Measurements from ENCODE around the gene WDR47.

The WDR47 gene

DNA sequence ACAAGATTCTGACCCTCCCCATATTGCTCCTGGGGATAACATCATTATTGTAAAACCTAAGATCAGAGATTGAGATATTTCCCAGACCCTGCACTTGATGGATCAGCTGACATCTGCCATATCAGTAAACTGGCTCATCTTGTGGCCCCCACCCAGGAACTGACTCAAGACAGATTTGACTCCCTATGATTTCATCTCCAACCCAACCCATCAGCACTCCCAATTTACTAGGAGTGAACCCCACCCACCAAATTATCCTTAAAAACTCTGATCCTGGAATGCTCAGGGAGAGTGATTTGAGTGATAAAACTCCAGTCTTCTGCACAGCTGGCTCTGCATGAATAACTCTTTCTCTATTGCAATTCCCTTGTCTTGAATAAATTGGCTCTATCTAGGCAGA is 72.6 kb downstream of the WDR47 start:
- no peak overlapping the region for H3K4ac ChIP-seq (ENCODE audit: low read depth in 1 of 2, low read length in 2 of 2)
- no peaks in the 10 kb centered on the region for H3K27me3 ChIP-seq (ENCODE audit: control insufficient read depth in 1 of 2, insufficient read depth in 1 of 2, low read length in 2 of 2)
- DNase-seq = no peak
- peaks cover 7% of the 10 kb centered on the region for H3K79me1 ChIP-seq (replicated peaks; ENCODE audit: low read length, poor library complexity, severe bottlenecking)
- H3K36me3 ChIP-seq (ENCODE audit: control insufficient read depth in 1 of 2, insufficient read depth in 2 of 2, low read depth in 1 of 2, low read length in 2 of 2) = peaks cover 11 to 48% of the 10 kb centered on the region in 2 experiments
- H2AK5ac ChIP-seq (ENCODE audit: low read length, severe bottlenecking) = no peak overlapping the region
- H3K4me3 ChIP-seq (ENCODE audit: insufficient read depth in 1 of 2, low read depth in 1 of 2, low read length in 2 of 2) = no peak overlapping the region
- H2BK12ac ChIP-seq (ENCODE audit: low read length in 2 of 2) = no peak overlapping the region
- H4K8ac ChIP-seq (ENCODE audit: low read length) = no peak overlapping the region
- no peak overlapping the region for H3K4me2 ChIP-seq (ENCODE audit: low read length, poor library complexity, severe bottlenecking)
- H3K4me1 ChIP-seq (ENCODE audit: control insufficient read depth, insufficient read depth, low read depth, low read length) = peaks cover 2% of the 10 kb centered on the region
- no peak overlapping the region for H3K27ac ChIP-seq (ENCODE audit: low read length, poor library complexity, severe bottlenecking)
- no peak overlapping the region for H4K91ac ChIP-seq (ENCODE audit: low read length)
- no peak overlapping the region for H3K14ac ChIP-seq (ENCODE audit: low read length in 2 of 2)
- no peak overlapping the region for H2BK15ac ChIP-seq (ENCODE audit: low read depth, poor library complexity, severe bottlenecking)
- H2BK5ac ChIP-seq (ENCODE audit: low read depth, low read length, poor library complexity, severe bottlenecking) = no peak overlapping the region
- no peaks in the 10 kb centered on the region for H3K9me3 ChIP-seq (ENCODE audit: control insufficient read depth, low read length)
- no peak overlapping the region for H2AFZ ChIP-seq (ENCODE audit: low read depth, low read length)
- no peak overlapping the region for H3K18ac ChIP-seq (ENCODE audit: low read depth in 1 of 2, low read length in 2 of 2)
- no peak overlapping the region for H3K23ac ChIP-seq (ENCODE audit: low read length in 2 of 2)
- no peak overlapping the region for H2BK120ac ChIP-seq (ENCODE audit: low read depth, low read length)
- no peak overlapping the region for H3K9ac ChIP-seq (ENCODE audit: low read length)

DNA sequence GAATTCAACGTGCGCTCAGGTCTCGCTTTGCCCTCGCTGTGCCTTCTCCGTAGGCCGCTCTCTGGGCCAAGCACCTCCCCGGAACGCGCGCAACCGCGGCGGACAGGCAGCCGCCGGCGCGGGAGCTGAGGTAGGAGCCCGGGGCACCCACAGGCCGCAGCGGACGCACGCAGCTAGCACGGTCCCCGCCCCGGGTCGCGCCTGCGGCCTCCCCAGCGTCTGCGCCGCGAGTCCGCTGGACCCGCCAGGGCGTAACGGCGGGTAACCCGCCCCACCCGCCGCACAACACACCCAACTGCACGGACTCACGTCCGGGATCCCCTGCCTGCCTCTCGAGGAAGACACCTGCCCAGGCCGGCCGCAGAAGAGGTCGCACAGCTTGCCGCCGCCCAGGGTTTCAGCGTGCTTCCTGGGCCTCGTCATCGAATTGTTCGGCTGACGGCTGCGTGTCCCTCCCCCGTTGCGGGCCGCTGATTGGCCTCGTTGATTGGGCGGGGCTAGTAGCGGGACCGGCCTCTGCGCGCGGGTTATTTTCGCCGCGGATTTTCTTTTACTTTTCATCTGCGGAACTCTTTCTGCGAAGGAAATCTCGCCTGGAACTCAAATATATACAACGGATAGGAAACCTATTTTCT is 78.7 kb downstream of the WDR47 start, which contains the start of gene CLCC1:
Gene CLCC1, minus strand, starts transcription at position 433 of the 635 bp plus-strand sequence. CDS start 13,047 bp downstream, outside the sequence.
- H3K23ac ChIP-seq (ENCODE audit: low read length in 2 of 2) = peak within 1 kb of the TSS in 1 of 2 experiments; percentile 9
- no peaks in the 10 kb centered on the region for H3K4me1 ChIP-seq (ENCODE audit: control insufficient read depth, insufficient read depth, low read depth, low read length)
- H3K4ac ChIP-seq (ENCODE audit: low read depth in 1 of 2, low read length in 2 of 2) = no peak within 1 kb of the TSS
- H3K27me3 ChIP-seq (ENCODE audit: control insufficient read depth in 1 of 2, insufficient read depth in 1 of 2, low read length in 2 of 2) = no peaks in the 10 kb centered on the region
- peak within 1 kb of the TSS; percentile 73 for H4K91ac ChIP-seq (ENCODE audit: low read length)
- peak within 1 kb of the TSS; percentile 58 to 73 for H3K18ac ChIP-seq (ENCODE audit: low read depth in 1 of 2, low read length in 2 of 2)
- H2BK5ac ChIP-seq (ENCODE audit: low read depth, low read length, poor library complexity, severe bottlenecking) = no peak within 1 kb of the TSS
- peak within 1 kb of the TSS; percentile 77 for H3K4me2 ChIP-seq (ENCODE audit: low read length, poor library complexity, severe bottlenecking)
- H3K9me3 ChIP-seq (ENCODE audit: control insufficient read depth, low read length) = no peaks in the 10 kb centered on the region
- H2BK12ac ChIP-seq (ENCODE audit: low read length in 2 of 2) = no peak within 1 kb of the TSS
- DNase-seq = peak; percentile 94
- H3K14ac ChIP-seq (ENCODE audit: low read length in 2 of 2) = no peak within 1 kb of the TSS
- peak within 1 kb of the TSS; percentile 93 for H3K9ac ChIP-seq (ENCODE audit: low read length)
- peak within 1 kb of the TSS; percentile 97 for H4K8ac ChIP-seq (ENCODE audit: low read length)
- peaks cover 9% of the 10 kb centered on the region for H3K79me1 ChIP-seq (replicated peaks; ENCODE audit: low read length, poor library complexity, severe bottlenecking)
- no peak within 1 kb of the TSS for H2AK5ac ChIP-seq (ENCODE audit: low read length, severe bottlenecking)
- peak within 1 kb of the TSS; percentile 77 to 86 for H3K4me3 ChIP-seq (ENCODE audit: insufficient read depth in 1 of 2, low read depth in 1 of 2, low read length in 2 of 2)
- H3K27ac ChIP-seq (ENCODE audit: low read length, poor library complexity, severe bottlenecking) = peak within 1 kb of the TSS; percentile 61
- H2BK15ac ChIP-seq (ENCODE audit: low read depth, poor library complexity, severe bottlenecking) = no peak within 1 kb of the TSS
- under 1% methylated on average over 55 of the region's 72 CpGs for WGBS
- peaks cover 0 to 11% of the 10 kb centered on the region in 2 experiments for H3K36me3 ChIP-seq (ENCODE audit: control insufficient read depth in 1 of 2, insufficient read depth in 2 of 2, low read depth in 1 of 2, low read length in 2 of 2)
- peak within 1 kb of the TSS; percentile 30 for H2AFZ ChIP-seq (ENCODE audit: low read depth, low read length)
- peak within 1 kb of the TSS; percentile 67 for H2BK120ac ChIP-seq (ENCODE audit: low read depth, low read length)

DNA sequence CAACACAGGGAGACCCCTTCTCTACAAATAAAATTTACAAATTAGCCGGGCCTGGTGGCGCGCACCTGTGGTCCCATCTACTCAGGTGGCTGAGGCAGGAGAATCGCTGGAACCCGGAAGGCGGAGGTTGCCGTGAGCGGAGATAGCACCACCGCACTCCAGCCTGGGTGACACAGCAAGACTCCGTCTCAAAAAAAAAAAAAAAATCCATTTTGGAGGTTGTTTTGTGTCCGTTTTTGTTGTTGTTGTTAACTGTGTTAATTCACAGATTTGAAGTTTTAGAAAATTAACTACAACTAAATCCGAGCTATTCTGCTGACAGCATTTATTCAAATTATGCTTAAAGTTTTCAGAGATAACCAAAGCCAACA is 79.2 kb downstream of the WDR47 start:
- no peak for DNase-seq

DNA sequence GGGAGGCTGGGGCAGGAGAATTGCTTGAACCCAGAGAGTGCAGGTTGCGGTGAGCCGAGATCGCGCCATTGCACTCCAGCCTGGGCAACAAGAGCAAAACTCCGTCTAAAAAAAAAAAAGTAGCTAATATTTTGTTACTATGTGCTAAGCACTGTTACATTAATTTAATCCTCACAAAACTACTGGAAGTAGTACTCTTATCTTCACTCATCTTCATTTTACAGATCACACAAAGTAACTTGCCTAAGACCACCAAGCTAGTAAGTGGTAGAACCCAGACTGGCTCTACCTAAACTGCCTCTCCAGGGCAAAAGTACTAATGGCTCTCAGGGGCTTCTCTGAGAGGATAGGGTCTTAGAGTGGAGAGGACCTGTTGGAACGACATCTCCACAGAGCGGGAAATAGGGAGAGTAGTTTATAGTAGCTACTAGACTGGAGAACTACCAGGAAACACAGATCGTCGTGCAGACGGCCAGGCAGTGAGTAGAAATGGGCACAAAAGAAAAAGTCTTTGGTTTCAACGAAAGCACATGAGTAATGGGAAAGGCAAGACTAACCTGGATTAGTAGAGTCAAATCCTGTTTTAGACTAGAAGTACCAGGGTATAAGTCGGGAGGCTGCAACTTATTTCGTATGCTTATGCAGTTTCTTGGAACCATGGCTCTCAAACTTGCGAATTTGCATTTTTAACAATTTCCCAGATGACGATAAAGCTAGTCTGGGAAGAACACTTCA is 80.0 kb downstream of the WDR47 start:
- Histone ChIP-seq H3K4me2 (ENCODE audit: low read length, poor library complexity, severe bottlenecking) (peak overlapping the region; percentile 29), H4K91ac (ENCODE audit: low read length) (no peak overlapping the region), H3K27me3 (ENCODE audit: control insufficient read depth in 1 of 2, insufficient read depth in 1 of 2, low read length in 2 of 2) (no peaks in the 10 kb centered on the region), H3K4me1 (ENCODE audit: control insufficient read depth, insufficient read depth, low read depth, low read length) (no peaks in the 10 kb centered on the region), H3K23ac (ENCODE audit: low read length in 2 of 2) (no peak overlapping the region), H2BK15ac (ENCODE audit: low read depth, poor library complexity, severe bottlenecking) (no peak overlapping the region), H3K27ac (ENCODE audit: low read length, poor library complexity, severe bottlenecking) (no peak overlapping the region), H2BK5ac (ENCODE audit: low read depth, low read length, poor library complexity, severe bottlenecking) (no peak overlapping the region), H3K9me3 (ENCODE audit: control insufficient read depth, low read length) (no peaks in the 10 kb centered on the region), H3K14ac (ENCODE audit: low read length in 2 of 2) (no peak overlapping the region), H2AK5ac (ENCODE audit: low read length, severe bottlenecking) (no peak overlapping the region), H2AFZ (ENCODE audit: low read depth, low read length) (no peak overlapping the region), H3K4ac (ENCODE audit: low read depth in 1 of 2, low read length in 2 of 2) (no peak overlapping the region), H2BK120ac (ENCODE audit: low read depth, low read length) (no peak overlapping the region), H3K9ac (ENCODE audit: low read length) (peak overlapping the region; percentile 93), H3K79me1 (replicated peaks; ENCODE audit: low read length, poor library complexity, severe bottlenecking) (peaks cover 17% of the 10 kb centered on the region), H3K18ac (ENCODE audit: low read depth in 1 of 2, low read length in 2 of 2) (no peak overlapping the region), H3K36me3 (ENCODE audit: control insufficient read depth in 1 of 2, insufficient read depth in 2 of 2, low read depth in 1 of 2, low read length in 2 of 2) (peaks cover 0 to 16% of the 10 kb centered on the region in 2 experiments), H2BK12ac (ENCODE audit: low read length in 2 of 2) (no peak overlapping the region), H4K8ac (ENCODE audit: low read length) (no peak overlapping the region), H3K4me3 (ENCODE audit: insufficient read depth in 1 of 2, low read depth in 1 of 2, low read length in 2 of 2) (peak overlapping the region in 1 of 2 experiments; percentile 86)
- 93% methylated on average over 11 of the region's 15 CpGs for WGBS
- no peak for DNase-seq

More for the DNA sequence above, 79.2 kb downstream of the WDR47 start:
- H2BK120ac ChIP-seq (ENCODE audit: low read depth, low read length) = peak overlapping the region; percentile 67
- no peak overlapping the region for H3K23ac ChIP-seq (ENCODE audit: low read length in 2 of 2)
- H3K9me3 ChIP-seq (ENCODE audit: control insufficient read depth, low read length) = no peaks in the 10 kb centered on the region
- peak overlapping the region; percentile 77 to 86 for H3K4me3 ChIP-seq (ENCODE audit: insufficient read depth in 1 of 2, low read depth in 1 of 2, low read length in 2 of 2)
- H3K18ac ChIP-seq (ENCODE audit: low read depth in 1 of 2, low read length in 2 of 2) = peak overlapping the region; percentile 58 to 73
- no peaks in the 10 kb centered on the region for H3K27me3 ChIP-seq (ENCODE audit: control insufficient read depth in 1 of 2, insufficient read depth in 1 of 2, low read length in 2 of 2)
- H3K36me3 ChIP-seq (ENCODE audit: control insufficient read depth in 1 of 2, insufficient read depth in 2 of 2, low read depth in 1 of 2, low read length in 2 of 2) = peaks cover 0 to 16% of the 10 kb centered on the region in 2 experiments
- peak overlapping the region; percentile 93 for H3K9ac ChIP-seq (ENCODE audit: low read length)
- H4K8ac ChIP-seq (ENCODE audit: low read length) = peak overlapping the region; percentile 97
- H3K4ac ChIP-seq (ENCODE audit: low read depth in 1 of 2, low read length in 2 of 2) = no peak overlapping the region
- H2BK5ac ChIP-seq (ENCODE audit: low read depth, low read length, poor library complexity, severe bottlenecking) = no peak overlapping the region
- no peak overlapping the region for H4K91ac ChIP-seq (ENCODE audit: low read length)
- H2AK5ac ChIP-seq (ENCODE audit: low read length, severe bottlenecking) = no peak overlapping the region
- H3K79me1 ChIP-seq (replicated peaks; ENCODE audit: low read length, poor library complexity, severe bottlenecking) = peaks cover 13% of the 10 kb centered on the region
- no peak overlapping the region for H2BK15ac ChIP-seq (ENCODE audit: low read depth, poor library complexity, severe bottlenecking)
- no peak overlapping the region for H2BK12ac ChIP-seq (ENCODE audit: low read length in 2 of 2)
- no peaks in the 10 kb centered on the region for H3K4me1 ChIP-seq (ENCODE audit: control insufficient read depth, insufficient read depth, low read depth, low read length)
- WGBS = 25% methylated on average over 4 of the region's 12 CpGs
- H3K14ac ChIP-seq (ENCODE audit: low read length in 2 of 2) = no peak overlapping the region
- H3K27ac ChIP-seq (ENCODE audit: low read length, poor library complexity, severe bottlenecking) = peak overlapping the region; percentile 61
- H3K4me2 ChIP-seq (ENCODE audit: low read length, poor library complexity, severe bottlenecking) = peak overlapping the region; percentile 77
- H2AFZ ChIP-seq (ENCODE audit: low read depth, low read length) = no peak overlapping the region
